ENCODE measurements around the gene KAT14.
"Not testable (repeated sequence)": the region's sequence is repeated elsewhere in the genome, so short reads cannot be mapped to it uniquely, and the experiment has no call there.

KAT14 gene

GRCh38 chr20:18156045-18156444, 18.4 kb downstream of the KAT14 start:
- no peak for DNase-seq

GRCh38 chr20:18164356-18164755, 26.7 kb downstream of the KAT14 start:
- DNase-seq, result no peak

GRCh38 chr20:18165553-18165952, 27.9 kb downstream of the KAT14 start:
- DNase-seq, result no peak

- DNase-seq, result no peak
These were observed 28.7 kb downstream of the KAT14 start for GRCh38 chr20:18166241-18166881.

GRCh38 chr20:18166950-18167349, 29.3 kb downstream of the KAT14 start:
- no peak for DNase-seq

GRCh38 chr20:18172379-18172778, 34.7 kb downstream of the KAT14 start:
- no peak for DNase-seq

- DNase-seq, result no peak
These were observed 37.4 kb downstream of the KAT14 start for GRCh38 chr20:18174906-18175683.

GRCh38 chr20:18176318-18176785, 38.7 kb downstream of the KAT14 start:
- no peak for DNase-seq

GRCh38 chr20:18180366-18180765, 42.7 kb downstream of the KAT14 start:
- DNase-seq, result not testable (repeated sequence)

GRCh38 chr20:18180815-18181214, 43.2 kb downstream of the KAT14 start:
- DNase-seq, result no peak

- DNase-seq, result no peak
These were observed 49.4 kb downstream of the KAT14 start for GRCh38 chr20:18187020-18187419.

GRCh38 chr20:18188434-18188833, 50.8 kb downstream of the KAT14 start:
- no peak for DNase-seq

- no peak for DNase-seq
These were observed 52.9 kb downstream of the KAT14 start for GRCh38 chr20:18190338-18191233.

- DNase-seq, result no peak
These were observed 53.6 kb downstream of the KAT14 start for GRCh38 chr20:18191306-18191705.

GRCh38 chr20:18194461-18194860, 56.8 kb downstream of the KAT14 start:
- not testable (repeated sequence) for DNase-seq

GRCh38 chr20:18195931-18196330, 58.3 kb downstream of the KAT14 start:
- DNase-seq, result no peak

GRCh38 chr20:18197382-18198070, 59.9 kb downstream of the KAT14 start:
- no peak for DNase-seq

- DNase-seq, result no peak
These were observed 65.3 kb downstream of the KAT14 start for GRCh38 chr20:18202966-18203365.

GRCh38 chr20:18203700-18204099, 66.0 kb downstream of the KAT14 start:
- DNase-seq, result not testable (repeated sequence)

- no peak for DNase-seq
These were observed 75.3 kb downstream of the KAT14 start for GRCh38 chr20:18213002-18213401.

- DNase-seq, result no peak
These were observed 77.9 kb downstream of the KAT14 start for GRCh38 chr20:18215566-18215965.

GRCh38 chr20:18218280-18218679, 80.6 kb downstream of the KAT14 start:
- no peak for DNase-seq

- no peak for DNase-seq
These were observed 85.7 kb downstream of the KAT14 start for GRCh38 chr20:18223409-18223808.

Measured in NCI-H1105 (cell line).